GM12892 (cell line): ENCODE measurements around the gene NKAIN2.

ENCODE experiments used
- POLR2A ChIP-seq: IDR thresholded peaks from 2 replicates; pipeline ENCODE4 v1.6.1; 2011; ENCODE audit warnings: low read depth, low read length, control low read depth
- POLR2AphosphoS5 ChIP-seq: IDR thresholded peaks from 2 replicates; pipeline ENCODE4 v1.6.1; 2011; ENCODE audit warnings: low read depth, low read length, control low read depth
- TAF1 ChIP-seq: IDR thresholded peaks from 2 replicates; pipeline ENCODE4 v1.6.1; 2011; ENCODE audit warnings: low read depth, mild to moderate bottlenecking, control low read depth, low read length, borderline replicate concordance

GRCh38 chr6:124054034-124054433 is 250.4 kb downstream of the NKAIN2 start:
- TF ChIP-seq TAF1 = no peak
- no peak for TF ChIP-seq POLR2AphosphoS5
- no peak for TF ChIP-seq POLR2A
